ENCODE measurements around the gene EGLN2.

Gene EGLN2

DNA sequence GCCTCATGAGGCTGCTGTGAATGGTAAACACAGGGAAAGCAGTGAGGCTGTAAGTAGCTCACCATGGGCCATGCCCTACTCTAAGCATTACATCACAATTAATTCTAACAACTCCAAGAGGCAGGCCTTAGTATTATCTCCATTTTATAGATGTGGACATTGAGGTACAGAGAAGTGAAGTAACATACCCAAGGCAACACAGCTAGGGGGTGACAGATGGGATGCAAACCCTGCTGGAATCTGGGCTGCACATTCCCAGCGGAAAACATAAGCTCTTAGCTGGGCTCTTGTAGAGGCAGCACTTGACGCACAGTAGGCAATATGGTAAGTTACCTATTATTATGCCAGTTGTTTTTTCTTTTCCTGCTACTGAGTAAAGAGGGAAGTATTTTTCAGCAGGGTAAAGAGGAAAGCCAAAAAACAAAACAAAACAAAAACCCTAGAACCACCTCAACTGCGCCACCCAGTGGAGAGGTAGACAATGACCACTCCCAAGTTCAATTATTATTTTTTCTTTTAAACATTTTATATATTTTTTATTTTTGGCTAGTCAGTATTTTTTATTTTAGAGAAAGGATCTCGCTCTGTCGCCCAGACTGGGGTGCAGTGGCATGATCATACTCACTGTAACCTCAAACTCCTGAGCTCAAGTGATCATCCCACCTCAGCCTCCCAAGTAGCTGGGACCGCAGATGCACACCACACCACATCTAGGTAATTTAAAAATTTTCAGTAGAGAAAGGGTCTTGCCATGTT lies 20.7 kb downstream of the EGLN2 start (continued):
- TF ChIP-seq CTCF (tag by site-specific recombination; IDR thresholded peaks at IDR 0.05) (peak; percentile 67), REPIN1 (tag by site-specific recombination; IDR thresholded peaks at IDR 0.05; ENCODE audit: low read depth) (0 out of 2 replicates have a peak, but pooled peaks have one; percentile 20), ATF2 (tag by site-specific recombination; IDR thresholded peaks at IDR 0.05; ENCODE audit: low read depth) (peak; percentile 27; the same call in 1 of the 2 replicates), ZNF366 (tag by site-specific recombination; conservative IDR thresholded peaks at IDR 0.05) (0 out of 2 replicates have a peak, but pooled peaks have one; percentile 48), ZNF239 (tag by site-specific recombination; IDR thresholded peaks at IDR 0.05) (peak; percentile 25; the same call in 1 of the 2 replicates), ZNF2 (tag by site-specific recombination; IDR thresholded peaks at IDR 0.05) (peak; percentile 72), ZNF24 (tag by site-specific recombination; IDR thresholded peaks at IDR 0.05) (peak; percentile 15; the same call in 1 of the 2 replicates), ZSCAN30 (tag by site-specific recombination; IDR thresholded peaks at IDR 0.05) (0 out of 2 replicates have a peak, but pooled peaks have one; percentile 42), SP7 (tag by site-specific recombination; IDR thresholded peaks at IDR 0.05) (peak; percentile 22; the same call in 1 of the 2 replicates), KLF8 (tag by site-specific recombination; IDR thresholded peaks at IDR 0.05) (peak; percentile 0; the same call in 1 of the 2 replicates), ZXDB (tag by site-specific recombination; IDR thresholded peaks at IDR 0.05) (peak; percentile 33; the same call in 1 of the 2 replicates)
- TF ChIP-seq, protein P1, sequence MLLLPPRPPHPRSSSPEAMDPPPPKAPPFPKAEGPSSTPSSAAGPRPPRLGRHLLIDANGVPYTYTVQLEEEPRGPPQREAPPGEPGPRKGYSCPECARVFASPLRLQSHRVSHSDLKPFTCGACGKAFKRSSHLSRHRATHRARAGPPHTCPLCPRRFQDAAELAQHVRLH (tag by site-specific recombination; IDR thresholded peaks at IDR 0.05): peak; percentile 11; the same call in 1 of the 2 replicates
- TF ChIP-seq, protein P2, sequence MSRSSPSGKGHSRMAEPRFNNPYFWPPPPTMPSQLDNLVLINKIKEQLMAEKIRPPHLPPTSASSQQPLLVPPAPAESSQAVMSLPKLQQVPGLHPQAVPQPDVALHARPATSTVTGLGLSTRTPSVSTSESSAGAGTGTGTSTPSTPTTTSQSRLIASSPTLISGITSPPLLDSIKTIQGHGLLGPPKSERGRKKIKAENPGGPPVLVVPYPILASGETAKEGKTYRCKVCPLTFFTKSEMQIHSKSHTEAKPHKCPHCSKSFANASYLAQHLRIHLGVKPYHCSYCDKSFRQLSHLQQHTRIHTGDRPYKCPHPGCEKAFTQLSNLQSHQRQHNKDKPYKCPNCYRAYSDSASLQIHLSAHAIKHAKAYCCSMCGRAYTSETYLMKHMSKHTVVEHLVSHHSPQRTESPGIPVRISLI (tag by site-specific recombination; IDR thresholded peaks at IDR 0.05): peak; percentile 16; the same call in 1 of the 2 replicates

GRCh38 chr19:40822161-40822560 lies 23.2 kb downstream of the EGLN2 start:
- Histone ChIP-seq H3K4me3 (ENCODE audit: low read depth, low read length) (no peak overlapping the region), H3K4me1 (ENCODE audit: control insufficient read depth, insufficient read depth, low read length) (peaks cover 20% of the 10 kb centered on the region), H3K27ac (ENCODE audit: extremely low read depth, low read depth, low read length) (peak overlapping the region; percentile 54; the same call in 1 of the 2 replicates), H3K9me3 (ENCODE audit: control insufficient read depth, insufficient read depth, low read depth, low read length) (no peaks in the 10 kb centered on the region), H3K36me3 (ENCODE audit: control insufficient read depth in 2 of 2, insufficient read depth in 1 of 2, low read length in 2 of 2) (peaks cover 0 to 6% of the 10 kb centered on the region in 2 experiments; a peak in 2 of 3 replicates)
- POLR2A ChIA-PET: interaction anchor here (0.6 to 1.4 kb wide), 3 partner anchors 9 to 43 kb away, joined by 5 to 8 read pairs (median 5); no protein-coding TSS in a partner anchor
- CTCF ChIA-PET: interaction anchor here (0.8 to 7.8 kb wide), 5 partner anchors 16 to 322 kb away, joined by 3 to 77 read pairs (median 4); partner anchors contain the start of gene EGLN2
- TF ChIP-seq GLI2 (tag by site-specific recombination; IDR thresholded peaks at IDR 0.05; ENCODE audit: borderline replicate concordance, low read depth) (no peak), GLIS1 (tag by site-specific recombination; IDR thresholded peaks at IDR 0.05) (no peak), BCL11B (tag by site-specific recombination; IDR thresholded peaks at IDR 0.05; ENCODE audit: low read depth) (no peak), GLI4 (tag by site-specific recombination; IDR thresholded peaks at IDR 0.05) (no peak), ZBTB48 (tag by site-specific recombination; IDR thresholded peaks at IDR 0.05) (no peak), TCF7L2 (IDR thresholded peaks at IDR 0.05; ENCODE audit: borderline replicate concordance, low read depth, low read length) (no peak), ZSCAN16 (tag by site-specific recombination; IDR thresholded peaks at IDR 0.05) (no peak), ZNF660 (tag by site-specific recombination; IDR thresholded peaks at IDR 0.05) (no peak), KLF10 (tag by site-specific recombination; IDR thresholded peaks at IDR 0.05) (no peak), ZNF473 (tag by site-specific recombination; IDR thresholded peaks at IDR 0.05) (no peak), ZNF701 (tag by site-specific recombination; IDR thresholded peaks at IDR 0.05) (no peak), ZNF133 (tag by site-specific recombination; IDR thresholded peaks at IDR 0.05) (no peak), ZNF610 (tag by site-specific recombination; IDR thresholded peaks at IDR 0.05; ENCODE audit: borderline replicate concordance) (no peak), ZNF23 (tag by site-specific recombination; IDR thresholded peaks at IDR 0.05; ENCODE audit: borderline replicate concordance) (no peak), ZFHX2 (tag by site-specific recombination; conservative IDR thresholded peaks at IDR 0.05) (no peak), ZNF791 (tag by site-specific recombination; IDR thresholded peaks at IDR 0.05) (no peak), SALL2 (tag by site-specific recombination; IDR thresholded peaks at IDR 0.05; ENCODE audit: borderline replicate concordance) (no peak)
